Effector memory CD8-positive, alpha-beta T cell (primary cell): ENCODE measurements around the gene PLEKHS1.
"Not testable (repeated sequence)": the region's sequence is repeated elsewhere in the genome, so short reads cannot be mapped to it uniquely, and the experiment has no call there.

Source experiments
- ATAC-seq: fragments of 150-1000 bp; cut with Tn5 transposase; replicated peaks from 2 replicates; pipeline ENCODE4 v1.10.0; 2021; ENCODE audit warnings: mild to moderate bottlenecking, moderate library complexity
- DNase-seq, 3 experiments: peaks; one replicate each; pipeline ENCODE4 v3.0.0; 2021
- H3K27ac Mint-ChIP-seq, 2 donors: one replicate each; pipeline ENCODE4 v1.8.0; 2022; ENCODE audit warnings: mild to moderate bottlenecking in 2 of 2, mixed read lengths in 2 of 2, moderate library complexity in 2 of 2
- H3K27me3 Mint-ChIP-seq, 2 donors: one replicate each; pipeline ENCODE4 v1.8.0; 2022; ENCODE audit warnings: mixed read lengths in 2 of 2
- H3K36me3 Mint-ChIP-seq: one replicate; pipeline ENCODE4 v1.8.0; 2022; ENCODE audit warnings: mild to moderate bottlenecking, moderate library complexity, mixed read lengths; ENCODE audit not compliant: insufficient read depth
- H3K4me1 Mint-ChIP-seq, 2 donors: one replicate each; pipeline ENCODE4 v1.8.0; 2022; ENCODE audit warnings: low read depth in 2 of 2, mixed read lengths in 2 of 2
- H3K4me3 Mint-ChIP-seq, 2 donors: one replicate each; pipeline ENCODE4 v1.8.0; 2022; ENCODE audit warnings: mild to moderate bottlenecking in 2 of 2, mixed read lengths in 2 of 2, moderate library complexity in 2 of 2
- H3K9me3 Mint-ChIP-seq, 2 donors: one replicate each; pipeline ENCODE4 v1.8.0; 2022; ENCODE audit warnings: mixed read lengths in 2 of 2

Gene PLEKHS1

DNA sequence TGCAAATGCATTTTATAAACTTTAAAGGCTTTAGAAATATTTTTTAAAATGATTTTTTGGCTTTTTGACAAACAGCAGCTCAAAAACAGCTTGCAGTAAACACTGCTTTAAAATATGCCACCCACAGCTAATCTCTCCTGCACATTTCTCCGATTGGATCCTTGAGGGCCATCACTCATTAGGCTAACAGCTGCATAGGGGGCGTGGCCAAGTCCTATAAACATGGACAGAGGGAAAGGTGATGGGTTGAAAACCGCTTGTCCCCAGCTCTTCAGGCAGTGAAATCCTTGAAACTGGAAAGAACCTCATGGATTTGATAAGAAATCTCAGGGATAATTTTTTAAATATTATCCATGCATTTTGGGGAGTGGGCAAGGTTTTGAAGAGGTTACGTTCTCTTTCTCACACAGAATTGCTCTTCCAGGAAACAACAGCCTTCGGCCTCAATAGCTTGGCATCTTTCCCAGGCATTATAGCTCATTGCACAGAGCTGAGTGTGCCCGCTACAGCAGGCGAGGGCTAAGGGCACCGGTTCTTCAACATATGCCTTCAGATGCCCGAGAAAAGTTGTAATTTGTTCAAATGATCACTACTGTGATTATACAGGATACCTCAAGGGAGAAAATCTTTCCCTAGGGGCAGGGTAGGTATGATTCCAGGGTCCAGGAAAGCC, 1.7 kb downstream of the PLEKHS1 start:
- no peak for DNase-seq
- no peak for ATAC-seq
- Mint-ChIP-seq H3K4me3 (no peak overlapping the region), H3K27ac (no peak overlapping the region), H3K4me1 (no peaks in the 10 kb centered on the region), H3K36me3 (no peaks in the 10 kb centered on the region), H3K27me3 (peaks cover 27 to 54% of the 10 kb centered on the region in 2 donors), H3K9me3 (no peaks in the 10 kb centered on the region)

DNA sequence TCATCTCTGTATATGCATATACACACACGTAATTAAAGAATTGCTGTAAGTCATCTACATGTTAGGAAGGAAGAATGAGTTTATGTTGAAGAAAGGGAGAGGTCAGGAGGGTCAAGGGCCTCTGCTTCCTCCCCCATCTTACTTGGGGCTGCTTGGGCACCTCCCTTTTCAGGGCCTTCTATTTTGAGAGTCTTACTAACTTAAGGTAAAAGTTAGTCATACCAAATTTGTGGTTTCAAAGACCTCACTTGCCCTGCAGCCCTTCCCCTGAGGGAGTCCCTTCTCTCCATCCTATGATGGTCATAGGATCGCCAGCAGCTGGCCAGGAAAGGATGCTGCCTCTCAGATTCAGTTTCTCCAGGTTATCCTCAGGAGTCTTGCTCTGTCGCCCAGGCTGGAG, 2.6 kb downstream of the PLEKHS1 start:
- peaks cover 27 to 54% of the 10 kb centered on the region in 2 donors for H3K27me3 Mint-ChIP-seq
- DNase-seq (no peak), ATAC-seq (no peak)
- no peak overlapping the region for H3K27ac Mint-ChIP-seq
- no peaks in the 10 kb centered on the region for H3K4me1 Mint-ChIP-seq
- H3K36me3 Mint-ChIP-seq = no peaks in the 10 kb centered on the region
- no peak overlapping the region for H3K4me3 Mint-ChIP-seq
- no peaks in the 10 kb centered on the region for H3K9me3 Mint-ChIP-seq

DNA sequence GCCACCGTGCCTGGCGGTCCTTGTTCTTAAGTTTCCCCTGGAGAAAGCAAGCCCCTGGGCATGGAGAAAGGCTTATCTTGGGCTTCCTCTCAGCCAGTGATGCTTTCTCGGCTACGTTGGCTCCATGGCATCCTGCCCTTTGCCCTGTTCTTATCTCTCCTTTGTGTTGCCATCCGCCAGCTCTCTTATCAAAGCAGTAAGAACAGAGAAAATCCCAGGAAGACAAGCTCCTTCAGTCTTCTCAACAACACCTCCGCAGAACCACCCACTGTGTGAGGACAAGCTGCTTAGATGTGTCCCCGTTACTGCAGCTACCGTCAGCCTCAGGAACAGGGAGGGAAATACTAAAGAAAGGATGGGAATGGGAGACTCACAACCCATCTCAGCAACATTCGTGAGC, 3.3 kb downstream of the PLEKHS1 start:
- H3K27ac Mint-ChIP-seq = no peak overlapping the region
- ATAC-seq (no peak), DNase-seq (no peak)
- H3K27me3 Mint-ChIP-seq = peaks cover 27 to 54% of the 10 kb centered on the region in 2 donors
- H3K4me3 Mint-ChIP-seq = no peak overlapping the region
- no peaks in the 10 kb centered on the region for H3K9me3 Mint-ChIP-seq
- no peaks in the 10 kb centered on the region for H3K4me1 Mint-ChIP-seq
- no peaks in the 10 kb centered on the region for H3K36me3 Mint-ChIP-seq

DNA sequence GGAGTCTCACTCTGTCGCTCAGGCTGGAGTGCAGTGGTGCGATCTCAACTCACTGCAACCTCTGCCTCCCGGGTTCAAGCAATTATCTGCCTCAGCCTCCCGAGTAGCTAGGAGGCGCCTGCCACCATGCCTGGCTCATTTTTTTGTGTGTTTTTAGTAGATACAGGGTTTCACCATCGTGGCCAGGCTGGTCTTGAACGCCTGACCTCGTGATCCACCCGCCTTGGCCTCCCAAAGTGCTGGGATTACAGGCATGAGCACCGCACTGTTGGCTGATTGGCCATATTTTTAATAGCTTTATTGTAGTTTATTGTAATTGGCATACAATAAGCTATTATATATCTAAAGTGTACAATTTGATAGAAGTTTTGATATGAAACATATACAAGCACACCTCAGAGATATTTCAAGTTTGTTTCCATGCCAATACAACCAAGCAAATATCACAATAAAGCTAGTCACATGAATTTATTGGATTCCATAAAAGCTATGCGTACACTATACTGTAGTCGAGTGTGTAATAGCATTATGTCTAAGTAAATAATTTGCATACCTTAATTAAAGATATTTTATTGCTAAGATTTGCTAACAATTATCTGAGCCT, 5.6 kb downstream of the PLEKHS1 start:
- peaks cover 27 to 43% of the 10 kb centered on the region in 2 donors for H3K27me3 Mint-ChIP-seq
- no peak overlapping the region for H3K4me3 Mint-ChIP-seq
- ATAC-seq (no peak), DNase-seq (no peak)
- H3K9me3 Mint-ChIP-seq = no peaks in the 10 kb centered on the region
- H3K4me1 Mint-ChIP-seq = no peaks in the 10 kb centered on the region
- no peaks in the 10 kb centered on the region for H3K36me3 Mint-ChIP-seq
- H3K27ac Mint-ChIP-seq = no peak overlapping the region

DNA sequence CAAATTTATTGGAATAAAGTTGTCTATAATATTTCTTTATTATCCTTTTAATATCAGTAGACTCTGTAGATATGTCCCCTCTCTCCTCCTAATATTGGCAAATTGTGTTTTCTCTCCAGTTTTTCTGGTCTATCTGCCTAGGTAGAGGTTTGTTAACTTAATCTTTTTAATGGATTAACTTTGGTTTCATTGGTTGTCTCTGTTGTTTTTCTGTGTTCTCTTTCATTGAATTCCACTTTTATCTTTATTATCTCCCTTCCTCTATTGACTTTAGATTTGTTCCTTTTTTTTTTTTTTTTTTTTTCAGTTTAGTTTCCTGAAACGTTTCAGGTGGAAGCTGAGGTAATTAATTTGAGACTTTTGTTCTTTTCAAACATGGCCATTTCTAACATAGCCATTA, 10.6 kb downstream of the PLEKHS1 start:
- H3K27me3 Mint-ChIP-seq = peaks cover 22 to 35% of the 10 kb centered on the region in 2 donors

DNA sequence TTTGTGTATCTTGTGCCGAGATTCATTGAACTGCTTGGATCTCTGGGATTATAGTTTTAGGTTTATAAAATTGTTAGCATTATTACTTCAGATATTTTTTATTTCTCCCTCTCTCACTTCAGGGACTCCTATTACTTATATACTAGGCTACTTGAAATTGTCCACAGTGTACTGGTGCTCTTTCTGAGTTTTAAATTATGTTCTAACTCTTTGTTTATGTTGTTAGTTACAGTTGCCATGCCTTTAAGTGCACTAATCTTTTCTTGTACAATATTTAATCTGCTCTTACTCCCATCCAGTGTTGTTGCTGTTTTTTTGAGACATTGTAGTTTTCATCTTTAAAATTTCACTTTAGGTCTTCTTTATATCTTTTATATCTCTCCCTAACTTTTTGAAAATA, 13.1 kb downstream of the PLEKHS1 start:
- peaks cover 43 to 54% of the 10 kb centered on the region in 2 donors for H3K27me3 Mint-ChIP-seq
- no peak overlapping the region for H3K27ac Mint-ChIP-seq
- H3K36me3 Mint-ChIP-seq = no peaks in the 10 kb centered on the region
- no peaks in the 10 kb centered on the region for H3K4me1 Mint-ChIP-seq
- H3K4me3 Mint-ChIP-seq = no peak overlapping the region
- DNase-seq (no peak), ATAC-seq (no peak)
- peaks cover 0 to 1% of the 10 kb centered on the region in 2 donors for H3K9me3 Mint-ChIP-seq

More for the DNA sequence above, 10.6 kb downstream of the PLEKHS1 start:
- Mint-ChIP-seq H3K27ac (no peak overlapping the region), H3K36me3 (no peaks in the 10 kb centered on the region), H3K9me3 (peaks cover 0 to 1% of the 10 kb centered on the region in 2 donors), H3K4me1 (no peaks in the 10 kb centered on the region), H3K4me3 (no peak overlapping the region)
- ATAC-seq (no peak), DNase-seq (no peak)

DNA sequence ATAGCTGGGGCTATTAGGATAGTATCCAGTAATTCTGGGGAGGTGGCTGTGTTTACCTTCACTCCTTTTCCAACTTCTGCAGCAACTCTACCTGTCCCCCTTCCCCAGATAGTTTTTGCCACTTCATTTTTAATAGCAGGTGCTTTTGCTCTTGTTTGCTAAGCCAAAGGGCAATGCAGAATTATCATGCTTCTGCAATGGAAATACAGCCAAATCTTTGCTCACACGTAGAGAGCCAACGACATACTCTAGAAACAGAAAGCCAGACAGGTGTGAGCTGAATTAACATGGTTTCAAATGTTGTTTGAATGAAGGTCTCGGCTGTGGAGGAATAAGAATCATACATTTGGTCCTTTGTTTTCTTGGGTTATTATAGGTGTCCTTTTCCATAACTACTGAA, 14.4 kb downstream of the PLEKHS1 start:
- ATAC-seq (no peak), DNase-seq (no peak)
- H3K4me1 Mint-ChIP-seq = no peaks in the 10 kb centered on the region
- H3K27me3 Mint-ChIP-seq = peaks cover 57 to 67% of the 10 kb centered on the region in 2 donors
- no peak overlapping the region for H3K4me3 Mint-ChIP-seq
- peaks cover 0 to 1% of the 10 kb centered on the region in 2 donors for H3K9me3 Mint-ChIP-seq
- no peaks in the 10 kb centered on the region for H3K36me3 Mint-ChIP-seq
- no peak overlapping the region for H3K27ac Mint-ChIP-seq

DNA sequence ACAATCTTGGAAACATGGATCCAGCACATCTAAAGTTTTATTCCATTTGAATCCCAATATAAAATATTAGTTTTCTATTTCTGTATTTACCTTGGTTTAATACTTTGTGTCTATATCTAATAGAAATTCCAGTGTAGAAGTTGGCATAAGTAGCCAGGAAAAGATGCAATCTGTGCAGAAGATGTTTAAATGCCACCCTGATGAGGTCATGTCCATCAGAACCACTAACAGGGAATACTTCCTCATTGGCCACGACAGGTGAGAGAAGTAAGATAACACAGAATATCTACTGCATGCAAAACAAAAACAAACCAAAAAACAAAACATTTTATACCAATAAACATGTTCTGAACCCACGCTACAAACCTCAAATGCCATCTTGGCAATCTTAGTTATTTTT, 15.7 kb downstream of the PLEKHS1 start:
- Mint-ChIP-seq H3K4me1 (no peaks in the 10 kb centered on the region), H3K36me3 (no peaks in the 10 kb centered on the region), H3K4me3 (no peak overlapping the region), H3K9me3 (peaks cover 0 to 1% of the 10 kb centered on the region in 2 donors), H3K27ac (no peak overlapping the region), H3K27me3 (peaks cover 69 to 76% of the 10 kb centered on the region in 2 donors)
- ATAC-seq = no peak
- no peak for DNase-seq

DNA sequence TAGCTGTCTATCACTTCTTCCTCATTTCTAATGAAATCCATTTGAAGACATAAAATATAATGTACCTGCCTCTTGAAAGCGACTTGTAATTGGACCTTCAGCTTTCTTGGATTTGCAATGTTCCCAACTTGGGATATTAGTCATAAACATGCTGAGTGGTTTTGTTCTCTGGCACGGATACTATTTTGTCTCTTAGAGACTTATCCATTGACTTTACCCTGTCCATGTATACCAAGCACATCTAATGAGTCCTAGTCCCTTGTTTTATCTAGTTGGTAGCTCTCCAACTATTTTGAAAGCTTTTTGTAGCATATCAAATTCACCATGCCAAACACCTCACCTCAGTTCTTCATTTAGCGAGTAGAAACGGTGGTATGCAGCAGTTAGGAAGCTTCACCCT, 18.9 kb downstream of the PLEKHS1 start:
- Mint-ChIP-seq H3K4me1 (no peaks in the 10 kb centered on the region), H3K36me3 (no peaks in the 10 kb centered on the region), H3K27ac (no peak overlapping the region), H3K9me3 (no peaks in the 10 kb centered on the region), H3K27me3 (peaks cover 63 to 66% of the 10 kb centered on the region in 2 donors), H3K4me3 (no peak overlapping the region)
- DNase-seq = no peak
- no peak for ATAC-seq

DNA sequence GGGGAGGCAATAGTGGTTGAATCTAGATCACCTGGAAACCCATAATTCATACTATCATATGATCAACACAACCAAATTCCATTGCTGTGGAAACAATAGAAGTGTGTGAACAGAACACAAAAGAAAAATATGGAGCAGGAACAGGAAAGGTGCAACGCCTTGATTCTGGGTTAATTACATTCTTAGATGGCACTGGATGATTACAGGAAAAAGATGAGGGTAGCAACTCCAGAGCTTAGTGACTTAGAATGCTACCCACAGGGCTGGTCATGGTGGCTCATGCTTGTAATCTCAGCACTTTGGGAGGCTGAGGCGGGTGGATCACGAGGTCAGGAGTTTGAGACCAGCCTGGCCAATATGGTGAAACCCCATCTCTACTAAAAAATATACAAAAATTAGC, 19.6 kb downstream of the PLEKHS1 start:
- peaks cover 55 to 66% of the 10 kb centered on the region in 2 donors for H3K27me3 Mint-ChIP-seq
- H3K36me3 Mint-ChIP-seq, DNase-seq, H3K4me3 Mint-ChIP-seq, H3K4me1 Mint-ChIP-seq, H3K27ac Mint-ChIP-seq, H3K9me3 Mint-ChIP-seq, ATAC-seq: not testable (repeated sequence)

DNA sequence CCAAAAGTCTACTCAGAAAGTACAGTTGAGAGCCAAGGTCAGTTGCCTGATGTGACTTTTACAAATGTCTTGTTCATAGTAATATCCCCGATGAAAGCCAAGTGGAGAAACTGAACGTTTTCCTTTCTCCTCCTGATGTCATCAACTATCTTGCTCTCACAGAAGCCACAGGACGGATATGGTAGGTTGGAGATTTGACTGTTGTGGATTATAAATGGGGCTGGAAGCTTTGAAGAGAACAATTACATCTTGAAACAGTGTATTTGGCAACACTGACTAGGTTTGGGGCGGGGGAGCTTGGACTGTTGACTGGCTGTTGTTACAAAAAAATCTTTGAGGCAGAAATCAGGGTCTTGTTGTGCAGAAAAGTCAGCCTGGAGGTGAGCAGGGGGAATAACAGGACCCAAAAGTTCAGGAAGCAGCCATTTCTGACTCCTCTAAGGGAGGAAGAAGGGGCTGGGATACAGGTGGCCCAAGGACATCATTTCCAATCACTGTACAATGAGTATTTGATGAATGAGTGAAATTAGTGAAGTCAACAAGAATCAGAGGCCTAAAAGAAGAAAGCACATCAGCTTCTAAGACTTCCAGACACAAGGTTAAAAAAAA, 24.3 kb downstream of the PLEKHS1 start:
- ATAC-seq (no peak), DNase-seq (no peak)
- Mint-ChIP-seq H3K4me3 (no peak overlapping the region), H3K27ac (no peak overlapping the region), H3K4me1 (no peaks in the 10 kb centered on the region), H3K27me3 (peaks cover 40 to 53% of the 10 kb centered on the region in 2 donors), H3K36me3 (no peaks in the 10 kb centered on the region), H3K9me3 (no peaks in the 10 kb centered on the region)

DNA sequence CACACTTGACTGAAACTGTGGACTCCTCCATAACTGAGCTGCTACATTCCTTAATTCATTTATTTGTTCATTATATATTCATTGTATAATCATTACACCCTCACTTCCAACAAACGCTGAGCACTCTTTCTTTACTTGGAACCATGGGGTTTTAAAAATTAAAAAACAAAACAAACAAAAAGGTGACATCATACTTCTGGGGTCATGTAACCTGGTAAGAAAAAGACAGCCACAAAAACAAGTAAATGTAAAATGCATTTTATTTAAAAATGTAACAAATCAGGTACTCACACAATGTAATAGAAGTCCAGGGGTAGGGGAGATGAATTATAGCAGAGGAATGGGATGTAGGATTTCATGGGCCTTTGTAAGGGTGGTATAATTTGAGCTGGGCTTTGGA, 25.1 kb downstream of the PLEKHS1 start:
- no peaks in the 10 kb centered on the region for H3K36me3 Mint-ChIP-seq
- no peak overlapping the region for H3K27ac Mint-ChIP-seq
- H3K4me1 Mint-ChIP-seq = no peaks in the 10 kb centered on the region
- ATAC-seq (no peak), DNase-seq (no peak)
- no peaks in the 10 kb centered on the region for H3K9me3 Mint-ChIP-seq
- H3K27me3 Mint-ChIP-seq = peaks cover 39 to 53% of the 10 kb centered on the region in 2 donors
- no peak overlapping the region for H3K4me3 Mint-ChIP-seq

DNA sequence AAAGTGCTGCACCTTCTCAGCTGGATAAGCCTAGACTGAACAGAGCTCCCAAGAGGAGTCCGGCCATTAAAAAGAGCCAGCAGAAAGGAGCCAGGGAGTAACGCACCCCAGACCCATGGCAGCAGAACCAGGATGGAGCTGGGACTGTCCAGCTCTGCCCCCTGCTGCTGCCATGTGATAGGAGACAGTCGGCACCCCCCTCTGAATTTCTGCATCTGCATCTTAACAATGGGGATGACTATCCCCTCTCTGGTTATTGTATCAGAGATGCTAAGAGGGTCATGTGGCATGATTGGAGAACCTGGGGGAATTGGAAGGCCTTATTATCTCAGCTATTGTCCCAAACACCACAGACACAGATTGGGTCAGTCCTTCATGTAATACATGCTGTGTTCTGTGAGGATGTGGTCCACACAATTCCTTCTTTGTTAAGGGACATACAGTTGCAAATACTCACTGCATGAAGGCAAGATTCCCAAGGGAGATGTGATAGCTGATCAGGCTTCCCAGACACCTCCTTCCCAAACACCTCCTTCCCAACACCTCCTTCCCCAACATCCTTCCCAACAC, 29.3 kb downstream of the PLEKHS1 start:
- no peaks in the 10 kb centered on the region for H3K9me3 Mint-ChIP-seq
- peaks cover 27 to 47% of the 10 kb centered on the region in 2 donors for H3K27me3 Mint-ChIP-seq
- no peak overlapping the region for H3K27ac Mint-ChIP-seq
- no peaks in the 10 kb centered on the region for H3K4me1 Mint-ChIP-seq
- ATAC-seq (no peak), DNase-seq (no peak)
- H3K4me3 Mint-ChIP-seq = no peak overlapping the region
- H3K36me3 Mint-ChIP-seq = no peaks in the 10 kb centered on the region

DNA sequence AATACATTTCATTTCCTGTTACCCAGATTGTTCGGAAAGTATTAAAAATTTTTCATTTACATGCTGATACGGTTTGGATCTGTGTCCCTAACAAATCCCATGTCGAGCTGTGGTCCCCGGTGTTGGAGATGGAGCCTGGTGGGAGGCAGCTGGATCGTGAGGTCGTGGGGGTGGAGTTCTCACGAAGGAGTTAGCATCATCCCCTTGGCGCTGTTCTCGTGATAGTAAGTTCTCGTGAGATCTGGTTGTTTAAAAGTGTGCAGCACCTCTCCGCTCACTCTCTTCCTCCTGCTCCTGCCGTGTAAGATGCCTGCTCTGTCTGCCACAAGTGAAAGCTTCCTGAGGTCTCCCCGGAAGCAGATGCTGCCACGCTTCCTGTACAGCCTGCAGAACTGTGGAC, 30.9 kb downstream of the PLEKHS1 start:
- ATAC-seq = no peak
- no peak overlapping the region for H3K4me3 Mint-ChIP-seq
- H3K9me3 Mint-ChIP-seq = no peaks in the 10 kb centered on the region
- H3K27ac Mint-ChIP-seq = no peak overlapping the region
- DNase-seq = no peak
- no peaks in the 10 kb centered on the region for H3K4me1 Mint-ChIP-seq
- H3K27me3 Mint-ChIP-seq = peaks cover 27 to 44% of the 10 kb centered on the region in 2 donors
- H3K36me3 Mint-ChIP-seq = no peaks in the 10 kb centered on the region
